Measurements from ENCODE around the gene UBE2F. TPM values are rescaled to one million over a fixed set of nuclear protein-coding genes. Genes with fewer than 3 reads are reported as not detected.

UBE2F gene
- total and polyA plus RNA-seq, 2 of the 13 experiments (the other 11 are each of a cell fraction or from before 2014, with no cell fraction given): 35.4 to 73.1 TPM

- TF ChIP-seq TFE3 (CRISPR knock-in tag; IDR thresholded peaks at IDR 0.05) (peak; percentile 37; the same call in 1 of the 2 replicates), HNF4G (IDR thresholded peaks at IDR 0.05; ENCODE audit: borderline replicate concordance, low read depth, low read length) (peak; percentile 27; the same call in 1 of the 2 replicates), HNF4G (CRISPR knock-in tag; IDR thresholded peaks at IDR 0.05; ENCODE audit: borderline replicate concordance, low read depth) (no peak), ELF3 (CRISPR knock-in tag; IDR thresholded peaks at IDR 0.05) (no peak), U2AF1 (optimal IDR thresholded peaks at IDR 0.05; ENCODE audit: low read depth, low read length) (peak; percentile 82), KMT2A (CRISPR knock-in tag; IDR thresholded peaks at IDR 0.05) (no peak), STAT6 (CRISPR knock-in tag; IDR thresholded peaks at IDR 0.05; ENCODE audit: borderline replicate concordance) (no peak), LRRFIP1 (CRISPR knock-in tag; conservative IDR thresholded peaks at IDR 0.05) (no peak), DR1 (CRISPR knock-in tag; IDR thresholded peaks at IDR 0.05) (no peak), ZNF607 (CRISPR knock-in tag; IDR thresholded peaks at IDR 0.05; ENCODE audit: borderline replicate concordance) (no peak), NAIF1 (CRISPR knock-in tag; IDR thresholded peaks at IDR 0.05; ENCODE audit: borderline replicate concordance) (no peak), ZNF232 (CRISPR knock-in tag; IDR thresholded peaks at IDR 0.05; ENCODE audit: borderline replicate concordance) (no peak), LCORL (IDR thresholded peaks at IDR 0.05) (no peak), LCORL (CRISPR knock-in tag; IDR thresholded peaks at IDR 0.05) (0 out of 2 replicates have a peak, but pooled peaks have one; percentile 55), HDAC1 (CRISPR knock-in tag; IDR thresholded peaks at IDR 0.05) (peak; percentile 39; the same call in 1 of the 2 replicates), HINFP (CRISPR knock-in tag; IDR thresholded peaks at IDR 0.05; ENCODE audit: low read depth) (no peak), HOXD1 (CRISPR knock-in tag; IDR thresholded peaks at IDR 0.05) (no peak), ZFX (CRISPR knock-in tag; IDR thresholded peaks at IDR 0.05; ENCODE audit: low read depth) (no peak), ZNF678 (CRISPR knock-in tag; IDR thresholded peaks at IDR 0.05) (no peak), NR0B2 (CRISPR knock-in tag; IDR thresholded peaks at IDR 0.05) (no peak), DPF2 (CRISPR knock-in tag; IDR thresholded peaks at IDR 0.05; ENCODE audit: borderline replicate concordance, low read depth) (no peak), KLF13 (CRISPR knock-in tag; IDR thresholded peaks at IDR 0.05) (no peak)
These were observed 43.2 kb upstream of the UBE2F start (continued) for GRCh38 chr2:237923481-237924163.
